GM21529 (cell line): ENCODE results near the gene DCAKD.
"Not testable (repeated sequence)": the region's sequence is repeated elsewhere in the genome, so short reads cannot be mapped to it uniquely, and the experiment has no call there.

ENCODE experiments used
- ATAC-seq: cut with Tn5 transposase; IDR thresholded peaks from one replicate; pipeline ENCODE4 v1.9.1; 2021; ENCODE audit not compliant: unreplicated experiment

DCAKD gene

GRCh38 chr17:45070001-45070400 lies 18.6 kb upstream of the DCAKD start:
- no peak for ATAC-seq

GRCh38 chr17:45067637-45068036 lies 16.2 kb upstream of the DCAKD start:
- no peak for ATAC-seq

GRCh38 chr17:45063198-45063597 lies 11.8 kb upstream of the DCAKD start:
- ATAC-seq = no peak

DNA sequence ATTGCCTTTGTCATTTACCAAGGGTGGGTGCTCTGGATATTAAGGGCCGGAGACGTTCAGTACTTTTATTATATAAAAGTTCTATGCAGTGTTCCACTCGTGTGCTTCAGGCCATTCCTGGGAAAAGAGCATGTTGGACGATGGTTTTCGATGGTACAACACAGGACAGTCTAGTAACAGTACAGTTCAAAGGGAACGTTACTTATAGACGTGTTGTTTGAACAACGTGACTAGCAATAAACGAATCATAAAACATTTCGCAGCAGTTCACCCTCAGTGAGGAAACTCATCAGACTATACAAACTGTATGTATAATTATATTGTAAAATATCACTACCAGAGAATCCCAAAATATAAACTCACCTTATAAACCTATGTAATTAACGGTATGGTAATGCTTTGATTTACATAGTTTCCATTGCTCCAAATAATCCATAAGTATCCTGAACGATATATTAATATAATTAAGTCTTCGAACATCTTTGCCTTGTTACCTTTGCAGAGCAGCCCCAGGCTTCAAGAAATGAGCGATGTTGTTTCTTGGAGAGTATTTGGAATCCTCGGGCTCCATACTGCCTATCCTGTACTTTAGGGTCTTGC lies 10.3 kb upstream of the DCAKD start:
- no peak for ATAC-seq

- ATAC-seq = peak; percentile 87
Measured at GRCh38 chr17:45060797-45061605, 9.6 kb upstream of the DCAKD start, which contains the start of gene NMT1. Gene NMT1 (plus strand): TSS chr17:45061317. CDS start chr17:45061330, 13 bp downstream.

DNA sequence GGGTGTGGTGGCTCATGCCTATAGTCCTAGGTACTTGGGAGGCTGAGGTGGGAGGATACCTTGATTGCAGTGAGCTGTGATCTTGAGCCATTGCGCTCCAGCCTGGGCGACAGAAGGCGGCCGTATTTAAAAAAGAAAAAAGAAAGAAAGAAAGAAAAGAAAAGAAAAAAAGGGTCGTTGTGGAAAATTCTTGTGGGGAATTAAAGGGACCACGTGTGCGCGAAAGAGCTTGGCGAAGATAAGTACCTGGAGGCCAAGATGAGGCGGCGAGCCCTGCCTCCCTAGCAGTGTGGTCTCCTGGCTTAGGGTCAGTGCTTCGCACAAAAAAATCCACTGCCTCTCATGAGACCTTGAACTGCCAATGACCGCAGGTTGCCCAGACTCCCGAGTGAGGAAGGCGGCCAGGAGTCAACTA lies 9.0 kb upstream of the DCAKD start:
- no peak for ATAC-seq

DNA sequence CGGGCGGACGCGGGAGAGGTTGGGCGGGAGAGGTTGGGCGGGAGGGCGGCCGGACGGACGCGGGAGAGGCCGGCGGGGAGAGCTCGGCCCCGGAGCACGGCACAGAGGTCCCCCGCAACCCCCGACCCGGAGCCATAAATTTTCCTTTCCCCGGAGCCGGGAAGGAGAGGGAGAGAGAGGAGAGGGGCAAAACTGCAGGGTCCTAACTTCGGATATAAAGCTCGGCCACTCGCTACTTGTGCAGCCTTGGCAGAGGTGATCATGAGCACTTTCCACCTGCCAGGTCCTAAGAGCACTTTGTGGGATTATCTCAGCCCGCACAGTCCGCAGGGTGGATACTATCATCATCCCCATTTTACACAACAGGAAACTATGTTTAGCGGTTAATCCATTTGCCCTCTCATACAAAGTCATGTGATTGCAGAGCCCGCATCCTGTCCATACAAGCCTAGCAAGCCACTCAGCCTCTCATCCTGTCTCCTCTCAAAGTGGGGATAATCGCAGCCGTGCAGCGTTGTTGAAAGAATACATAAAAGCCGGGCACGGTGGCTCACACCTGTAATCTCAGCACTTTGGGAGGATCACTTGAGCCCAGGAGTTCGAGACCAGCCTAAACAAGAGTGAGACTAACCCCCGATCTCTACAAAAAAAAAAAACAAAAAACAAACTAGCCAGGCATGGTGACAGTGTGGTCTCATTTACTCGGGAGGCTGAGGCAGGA lies 780 bp upstream of the DCAKD start:
- no peak for ATAC-seq

- not testable (repeated sequence) for ATAC-seq
Measured at GRCh38 chr17:45051720-45052051, 254 bp upstream of the DCAKD start.

DNA sequence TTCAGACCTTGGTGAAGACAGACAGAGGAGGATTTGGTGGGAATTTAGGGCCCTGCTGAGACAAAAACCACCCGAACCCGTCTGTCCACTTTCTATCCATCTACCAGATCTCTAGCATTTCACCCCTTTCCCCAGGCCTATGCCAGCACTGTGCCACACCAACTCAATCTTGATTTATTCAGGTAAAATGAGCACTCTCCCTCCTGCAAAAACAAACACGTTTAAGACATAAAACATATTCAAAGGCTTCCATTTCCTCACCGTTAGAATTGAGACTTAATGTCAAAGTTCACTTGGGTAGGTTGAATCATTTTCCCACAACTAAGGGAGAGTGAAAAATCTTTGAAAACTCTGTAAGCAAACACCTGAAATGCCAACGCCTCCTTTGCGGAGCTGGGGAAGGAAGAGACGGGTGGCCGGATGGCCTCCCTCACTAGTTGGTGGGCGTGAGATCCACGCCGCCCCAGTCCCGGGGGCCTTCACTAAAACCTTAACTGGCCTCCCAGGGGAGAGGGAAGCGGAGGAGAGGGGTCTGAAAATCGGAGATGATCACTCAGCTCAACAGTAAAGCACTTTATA lies 862 bp downstream of the DCAKD start:
- ATAC-seq = no peak

GRCh38 chr17:45048795-45049563 lies 2.5 kb downstream of the DCAKD start:
- ATAC-seq = no peak

GRCh38 chr17:45046537-45047125 lies 4.8 kb downstream of the DCAKD start:
- ATAC-seq = no peak

DNA sequence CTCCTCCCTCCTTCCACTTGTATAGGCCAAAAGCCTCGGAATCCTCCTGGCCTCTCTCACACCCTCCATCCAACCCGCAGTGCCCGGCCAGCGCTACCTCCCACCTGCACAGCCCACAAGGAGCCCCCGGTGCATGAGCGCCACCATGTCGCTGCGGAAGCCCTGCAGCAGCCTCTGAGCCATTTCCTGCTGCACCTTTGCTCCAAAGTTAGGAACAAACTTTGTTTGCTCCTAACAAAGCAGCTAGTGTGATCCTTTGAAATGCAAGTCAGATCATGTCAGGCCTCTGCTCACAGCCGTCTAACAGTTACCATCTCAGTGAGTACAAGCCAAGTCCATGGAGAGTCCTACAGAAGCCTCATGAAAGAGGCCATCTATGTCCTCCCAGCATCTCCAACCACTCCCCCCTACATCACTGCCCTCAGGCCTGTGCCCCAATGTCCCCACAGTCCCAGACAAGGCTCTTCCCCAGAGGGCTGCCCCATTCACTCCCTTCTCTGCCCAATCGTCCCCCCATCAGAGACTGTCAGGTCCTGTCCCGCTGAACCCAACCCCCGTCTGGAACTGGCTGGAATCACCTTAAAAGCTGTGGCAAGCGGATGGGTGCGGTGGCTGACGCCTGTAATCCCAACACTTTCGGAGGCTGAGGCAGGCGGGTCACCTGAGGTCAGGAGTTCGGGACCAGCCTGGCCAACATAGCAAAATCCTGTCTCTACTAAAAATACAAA lies 7.5 kb downstream of the DCAKD start:
- ATAC-seq = no peak

- ATAC-seq = no peak
Measured at GRCh38 chr17:45042346-45043120, 8.9 kb downstream of the DCAKD start.

DNA sequence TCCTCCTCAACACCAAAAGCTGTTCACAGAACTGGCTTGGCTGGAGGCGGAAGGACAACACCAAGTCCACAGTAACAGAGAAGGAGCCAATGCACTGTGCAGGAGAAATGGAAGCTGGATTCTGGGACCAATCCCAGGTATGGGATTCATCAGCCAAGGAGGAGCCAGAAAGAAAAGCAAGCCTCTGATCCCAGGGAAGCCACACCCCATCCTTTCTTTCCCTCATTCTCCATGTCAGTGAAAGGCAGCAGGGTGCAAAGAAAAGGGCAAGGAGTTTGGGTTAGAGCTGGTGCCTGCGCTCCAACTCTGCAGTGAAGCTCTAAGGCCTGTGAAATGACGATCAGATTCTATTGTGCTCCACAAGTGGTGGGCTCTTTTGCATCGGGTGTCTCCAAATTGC lies 11.0 kb downstream of the DCAKD start:
- ATAC-seq = no peak

- ATAC-seq = no peak
Measured at GRCh38 chr17:45038728-45039634, 12.5 kb downstream of the DCAKD start.

DNA sequence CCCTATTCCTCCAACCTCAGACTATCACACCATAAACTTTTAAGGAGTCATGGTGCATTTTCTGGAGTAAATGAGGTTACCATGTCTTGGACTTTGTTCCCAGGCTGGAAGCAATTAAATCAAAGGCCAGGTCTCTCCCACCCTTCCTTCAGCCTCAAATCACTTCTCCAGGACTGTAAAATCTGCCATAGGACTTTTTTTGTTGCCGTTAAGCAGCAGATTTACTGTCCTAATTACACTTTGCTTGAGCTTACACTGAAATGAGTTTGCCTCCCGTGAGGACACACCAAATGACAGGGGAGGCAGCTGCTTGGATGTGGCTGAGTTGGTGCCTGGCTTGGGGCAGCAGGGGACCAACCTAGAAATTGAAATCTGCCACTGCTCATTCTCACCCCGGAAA lies 14.7 kb downstream of the DCAKD start:
- ATAC-seq = no peak

DNA sequence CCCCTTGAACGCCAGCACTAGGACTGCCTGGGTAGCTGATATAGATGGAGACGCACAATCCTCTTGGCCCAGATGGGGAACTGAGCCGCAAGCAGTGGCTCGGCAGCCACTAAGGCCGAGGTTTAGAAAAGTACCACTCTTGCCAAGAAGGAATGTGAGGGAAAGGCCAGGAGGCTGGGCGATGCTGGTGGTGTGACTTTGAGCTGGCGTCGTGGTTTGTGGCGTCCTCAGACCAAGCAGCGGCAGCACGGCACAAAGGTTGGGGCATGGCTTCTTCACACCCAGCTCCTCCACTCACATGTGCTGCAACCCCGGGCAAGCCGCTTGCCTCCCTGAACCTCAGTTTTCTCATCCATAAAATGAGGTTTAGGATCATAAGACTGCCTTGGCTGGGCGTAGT lies 15.6 kb downstream of the DCAKD start:
- ATAC-seq = no peak

GRCh38 chr17:45034599-45034998 lies 16.8 kb downstream of the DCAKD start:
- ATAC-seq = no peak
